KMS-11 (cell line): Measurements from ENCODE around the gene C11orf68.

Experiments
- H2AFZ ChIP-seq: fragments of 200-600 bp; sonication (generic); 2 replicates; pipeline ENCODE4 v1.6.1; 2016; ENCODE audit warnings: antibody characterized with exemption, mixed run types, low read depth
- H3K27ac ChIP-seq: fragments of 200-600 bp; sonication (generic); 2 replicates; pipeline ENCODE4 v1.6.1; 2016; ENCODE audit warnings: mild to moderate bottlenecking, mixed run types
- H3K27me3 ChIP-seq: fragments of 200-600 bp; sonication (generic); 2 replicates; pipeline ENCODE4 v1.6.1; 2017; ENCODE audit warnings: mild to moderate bottlenecking, low read depth, mixed run types, moderate library complexity; ENCODE audit not compliant: insufficient read depth
- H3K36me3 ChIP-seq: fragments of 200-600 bp; sonication (generic); 2 replicates; pipeline ENCODE4 v1.6.1; 2017; ENCODE audit warnings: mild to moderate bottlenecking, mixed run types; ENCODE audit not compliant: insufficient read depth
- H3K4me1 ChIP-seq: fragments of 200-600 bp; sonication (generic); 2 replicates; pipeline ENCODE4 v1.6.1; 2016; ENCODE audit warnings: mild to moderate bottlenecking, low read depth, mixed run types; ENCODE audit not compliant: poor library complexity, severe bottlenecking
- H3K4me2 ChIP-seq: fragments of 200-600 bp; sonication (generic); 2 replicates; pipeline ENCODE4 v1.7.0; 2016; ENCODE audit warnings: mild to moderate bottlenecking, mixed run types
- H3K4me3 ChIP-seq: fragments of 200-600 bp; sonication (generic); IDR thresholded peaks from 2 replicates; pipeline ENCODE4 v1.6.1; 2017; ENCODE audit warnings: low read depth, low read length, mixed read lengths; ENCODE audit not compliant: insufficient read depth
- H3K79me2 ChIP-seq: fragments of 200-600 bp; sonication (generic); 2 replicates; pipeline ENCODE4 v1.6.1; 2016; ENCODE audit warnings: low read depth, mixed run types; ENCODE audit not compliant: insufficient read depth
- H3K9ac ChIP-seq: fragments of 200-600 bp; sonication (generic); 2 replicates; pipeline ENCODE4 v1.6.1; 2016; ENCODE audit warnings: mild to moderate bottlenecking, mixed run types
- H4K20me1 ChIP-seq: fragments of 200-600 bp; sonication (generic); 2 replicates; pipeline ENCODE4 v1.6.1; 2016; ENCODE audit warnings: mild to moderate bottlenecking, mixed run types; ENCODE audit not compliant: insufficient read depth
- TF ChIP-seq, protein P1 (sequence below): fragments of 200-600 bp; sonication (generic); conservative IDR thresholded peaks from 2 replicates; pipeline ENCODE4 v1.6.1; 2017; ENCODE audit warnings: low read depth, mild to moderate bottlenecking, antibody characterized with exemption, low read length, moderate library complexity, mixed read lengths

Gene C11orf68

DNA sequence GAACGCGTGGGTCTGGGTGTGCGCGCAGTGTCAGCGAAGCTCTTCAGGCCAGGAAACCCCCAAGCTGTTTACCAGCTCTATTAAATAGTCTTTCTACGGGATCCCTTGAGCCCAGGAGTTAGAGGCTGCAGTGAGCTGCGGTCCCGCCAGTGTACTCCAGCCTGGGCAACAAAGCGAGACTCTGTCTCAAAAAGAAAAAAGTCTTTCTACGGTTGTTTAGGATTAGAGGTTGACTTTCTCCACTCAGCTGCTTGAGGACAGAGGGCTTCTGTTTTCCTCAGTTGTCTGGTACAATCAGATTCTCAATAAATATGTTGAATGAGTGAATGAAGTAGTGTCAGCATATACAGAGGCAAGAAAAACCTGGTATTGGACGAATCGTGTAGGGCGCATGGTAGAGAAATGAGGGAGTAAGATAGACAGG, 43.3 kb upstream of the C11orf68 start:
- H3K4me1 ChIP-seq: peaks cover 26% of the 10 kb centered on the region
- H3K4me2 ChIP-seq: peak overlapping the region; percentile 73
- H3K79me2 ChIP-seq: peaks cover 27% of the 10 kb centered on the region
- TF ChIP-seq, protein P1, sequence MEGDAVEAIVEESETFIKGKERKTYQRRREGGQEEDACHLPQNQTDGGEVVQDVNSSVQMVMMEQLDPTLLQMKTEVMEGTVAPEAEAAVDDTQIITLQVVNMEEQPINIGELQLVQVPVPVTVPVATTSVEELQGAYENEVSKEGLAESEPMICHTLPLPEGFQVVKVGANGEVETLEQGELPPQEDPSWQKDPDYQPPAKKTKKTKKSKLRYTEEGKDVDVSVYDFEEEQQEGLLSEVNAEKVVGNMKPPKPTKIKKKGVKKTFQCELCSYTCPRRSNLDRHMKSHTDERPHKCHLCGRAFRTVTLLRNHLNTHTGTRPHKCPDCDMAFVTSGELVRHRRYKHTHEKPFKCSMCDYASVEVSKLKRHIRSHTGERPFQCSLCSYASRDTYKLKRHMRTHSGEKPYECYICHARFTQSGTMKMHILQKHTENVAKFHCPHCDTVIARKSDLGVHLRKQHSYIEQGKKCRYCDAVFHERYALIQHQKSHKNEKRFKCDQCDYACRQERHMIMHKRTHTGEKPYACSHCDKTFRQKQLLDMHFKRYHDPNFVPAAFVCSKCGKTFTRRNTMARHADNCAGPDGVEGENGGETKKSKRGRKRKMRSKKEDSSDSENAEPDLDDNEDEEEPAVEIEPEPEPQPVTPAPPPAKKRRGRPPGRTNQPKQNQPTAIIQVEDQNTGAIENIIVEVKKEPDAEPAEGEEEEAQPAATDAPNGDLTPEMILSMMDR: no peak
- H4K20me1 ChIP-seq: 0 out of 2 replicates have a peak, but pooled peaks cover 3% of the 10 kb centered on the region
- peak overlapping the region; percentile 17; the same call in 1 of the 2 replicates for H3K27ac ChIP-seq
- no peak overlapping the region for H3K4me3 ChIP-seq
- peak overlapping the region; percentile 83; the same call in 1 of the 2 replicates for H3K9ac ChIP-seq
- no peak overlapping the region for H2AFZ ChIP-seq
- H3K27me3 ChIP-seq: no peaks in the 10 kb centered on the region
- no peaks in the 10 kb centered on the region for H3K36me3 ChIP-seq

DNA sequence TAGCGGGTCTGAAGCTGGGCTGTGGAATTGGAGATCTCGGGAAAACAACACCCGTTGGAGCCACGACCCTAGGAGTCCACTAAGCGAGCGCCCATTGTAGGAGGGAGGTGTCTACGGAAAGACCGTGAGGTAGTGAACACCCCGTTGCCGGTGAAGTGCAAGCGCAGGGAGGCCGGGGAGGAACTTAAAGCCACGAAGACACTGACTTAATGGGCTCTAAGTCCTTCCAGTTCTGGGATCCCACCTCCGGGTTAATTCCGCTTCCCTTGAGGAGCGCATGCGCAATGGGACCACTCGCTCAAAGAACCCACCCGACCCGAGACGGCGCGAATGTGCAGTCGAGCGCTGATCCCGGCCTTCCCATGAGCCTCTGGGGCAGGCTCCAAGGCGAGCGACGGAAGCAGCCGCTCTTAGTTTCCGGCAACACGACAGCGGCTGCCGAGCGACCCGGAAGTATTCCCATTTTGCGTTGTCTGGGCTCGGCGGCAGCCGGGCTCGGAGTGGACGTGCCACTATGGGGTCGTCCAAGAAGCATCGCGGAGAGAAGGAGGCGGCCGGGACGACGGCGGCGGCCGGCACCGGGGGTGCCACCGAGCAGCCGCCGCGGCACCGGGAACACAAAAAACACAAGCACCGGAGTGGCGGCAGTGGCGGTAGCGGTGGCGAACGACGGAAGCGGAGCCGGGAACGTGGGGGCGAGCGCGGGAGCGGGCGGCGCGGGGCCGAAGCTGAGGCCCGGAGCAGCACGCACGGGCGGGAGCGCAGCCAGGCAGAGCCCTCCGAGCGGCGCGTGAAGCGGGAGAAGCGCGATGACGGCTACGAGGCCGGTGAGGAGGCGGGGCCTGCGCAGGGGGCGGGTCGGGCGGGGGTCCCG, 42.6 kb upstream of the C11orf68 start, which contains the start of gene SART1:
SART1 (plus strand) TSS at position 468 of the 874 bp plus-strand sequence; CDS start at position 515, 47 bp downstream.
- H3K36me3 ChIP-seq: no peaks in the 10 kb centered on the region
- H3K4me3 ChIP-seq: no peak within 1 kb of the TSS

DNA sequence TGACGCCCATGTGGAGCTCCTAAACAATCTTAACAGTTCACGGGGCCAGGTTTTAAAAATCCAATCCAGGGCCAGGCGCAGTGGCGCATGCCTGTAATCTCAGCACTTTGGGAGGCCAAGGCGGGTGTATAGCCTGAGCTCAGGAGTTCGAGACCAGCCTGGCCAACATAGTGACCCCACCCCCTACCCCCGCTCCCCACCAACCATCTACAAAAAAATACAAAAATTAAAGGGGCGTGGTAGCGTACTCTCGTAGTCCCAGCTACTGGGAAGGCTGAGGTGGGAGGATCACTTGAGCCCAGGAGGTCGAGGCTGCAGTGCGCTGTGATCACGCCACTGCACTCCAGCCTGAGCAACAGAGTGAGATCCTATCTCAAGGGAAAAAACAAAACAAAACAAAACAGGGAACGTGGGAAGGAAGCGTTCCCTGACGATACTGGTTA, 42.0 kb upstream of the C11orf68 start:
- 0 out of 2 replicates have a peak, but pooled peaks cover 3% of the 10 kb centered on the region for H4K20me1 ChIP-seq
- H3K4me3 ChIP-seq: no peak overlapping the region
- peaks cover 27% of the 10 kb centered on the region for H3K79me2 ChIP-seq
- H3K27me3 ChIP-seq: no peaks in the 10 kb centered on the region
- peak overlapping the region; percentile 73 for H2AFZ ChIP-seq
- peak overlapping the region; percentile 85 for H3K4me2 ChIP-seq
- H3K9ac ChIP-seq: peak overlapping the region; percentile 83; the same call in 1 of the 2 replicates
- peaks cover 36% of the 10 kb centered on the region for H3K4me1 ChIP-seq
- TF ChIP-seq, protein P1: no peak
- peak overlapping the region; percentile 72 for H3K27ac ChIP-seq
- no peaks in the 10 kb centered on the region for H3K36me3 ChIP-seq

More for the DNA sequence above, 42.6 kb upstream of the C11orf68 start, which contains the start of gene SART1:
- H4K20me1 ChIP-seq: 0 out of 2 replicates have a peak, but pooled peaks cover 3% of the 10 kb centered on the region
- H3K4me1 ChIP-seq: peaks cover 33% of the 10 kb centered on the region
- TF ChIP-seq, protein P1: no peak
- H3K27me3 ChIP-seq: no peaks in the 10 kb centered on the region
- peak within 1 kb of the TSS; percentile 83 for H3K9ac ChIP-seq
- H3K27ac ChIP-seq: peak within 1 kb of the TSS; percentile 72
- H2AFZ ChIP-seq: peak within 1 kb of the TSS; percentile 73
- H3K79me2 ChIP-seq: peaks cover 27% of the 10 kb centered on the region
- H3K4me2 ChIP-seq: peak within 1 kb of the TSS; percentile 85

DNA sequence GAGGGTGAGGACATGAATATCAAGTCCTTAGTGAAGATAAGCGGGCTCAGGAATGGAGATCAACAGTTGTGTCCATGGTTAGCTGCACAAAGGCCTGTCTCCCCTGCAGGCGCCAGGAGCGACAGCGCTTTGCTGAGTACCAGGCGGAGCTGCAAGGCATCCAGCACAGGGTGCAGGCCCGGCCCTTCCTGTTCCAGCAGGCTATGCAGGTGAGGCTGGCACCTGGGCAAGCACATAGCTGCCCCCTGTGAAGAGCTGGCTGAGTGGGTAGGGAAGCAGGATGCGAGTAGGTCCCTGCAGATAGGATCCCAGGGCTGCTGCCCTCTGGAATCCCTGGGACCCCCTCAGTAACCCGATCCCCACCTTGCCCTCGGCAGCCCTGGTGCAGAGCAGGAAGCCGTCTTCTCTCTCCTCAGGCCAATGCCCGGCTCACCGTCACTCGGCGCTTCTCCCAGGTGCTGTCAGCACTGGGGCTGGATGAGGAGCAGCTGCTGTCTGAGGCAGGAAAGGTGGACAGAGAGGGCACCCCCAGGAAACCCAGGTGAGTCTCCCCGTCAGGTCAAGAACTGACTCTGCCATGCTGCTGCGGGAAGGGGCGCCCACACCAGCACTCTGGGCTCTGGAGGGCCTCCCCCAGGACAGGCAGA, 40.0 kb upstream of the C11orf68 start:
- Histone ChIP-seq H3K27ac (no peak overlapping the region), H3K9ac (no peak overlapping the region), H3K79me2 (peaks cover 21% of the 10 kb centered on the region)

More for the DNA sequence above, 40.0 kb upstream of the C11orf68 start:
- Histone ChIP-seq H3K36me3 (no peaks in the 10 kb centered on the region), H3K4me2 (no peak overlapping the region), H3K4me3 (no peak overlapping the region), H4K20me1 (0 out of 2 replicates have a peak, but pooled peaks cover 3% of the 10 kb centered on the region), H2AFZ (no peak overlapping the region), H3K4me1 (peaks cover 35% of the 10 kb centered on the region), H3K27me3 (no peaks in the 10 kb centered on the region)
- TF ChIP-seq, protein P1: no peak
